ENCODE results near the gene TYR.
"Not testable (repeated sequence)": the region's sequence is repeated elsewhere in the genome, so short reads cannot be mapped to it uniquely, and the experiment has no call there.

TYR gene

GRCh38 chr11:89272540-89273088, 94.9 kb downstream of the TYR start:
- DNase-seq: not testable (repeated sequence)

DNA sequence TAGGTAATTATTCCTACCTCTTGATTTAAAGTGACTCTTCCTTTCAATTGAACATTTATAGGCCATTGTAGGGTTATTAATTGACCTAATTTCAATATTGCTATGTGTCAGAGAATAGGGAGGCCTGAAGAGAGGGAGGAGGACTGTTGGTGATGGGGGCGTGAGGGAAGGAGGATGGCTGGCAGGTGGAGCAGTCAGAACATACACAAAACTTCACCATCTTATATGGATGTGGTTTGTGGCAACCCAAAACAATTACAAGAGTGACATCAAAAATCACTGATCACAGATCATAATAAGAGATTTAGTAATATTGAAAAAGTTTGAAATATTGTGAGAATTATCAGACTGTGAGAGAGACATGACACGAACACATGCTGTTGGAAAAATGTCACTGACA, 95.5 kb downstream of the TYR start:
- not testable (repeated sequence) for DNase-seq

- no peak for DNase-seq
These were observed 98.3 kb downstream of the TYR start for GRCh38 chr11:89275966-89276365.

- no peak for DNase-seq
These were observed 101.5 kb downstream of the TYR start for GRCh38 chr11:89279176-89279575.

GRCh38 chr11:89281032-89281677, 103.5 kb downstream of the TYR start:
- not testable (repeated sequence) for DNase-seq

DNA sequence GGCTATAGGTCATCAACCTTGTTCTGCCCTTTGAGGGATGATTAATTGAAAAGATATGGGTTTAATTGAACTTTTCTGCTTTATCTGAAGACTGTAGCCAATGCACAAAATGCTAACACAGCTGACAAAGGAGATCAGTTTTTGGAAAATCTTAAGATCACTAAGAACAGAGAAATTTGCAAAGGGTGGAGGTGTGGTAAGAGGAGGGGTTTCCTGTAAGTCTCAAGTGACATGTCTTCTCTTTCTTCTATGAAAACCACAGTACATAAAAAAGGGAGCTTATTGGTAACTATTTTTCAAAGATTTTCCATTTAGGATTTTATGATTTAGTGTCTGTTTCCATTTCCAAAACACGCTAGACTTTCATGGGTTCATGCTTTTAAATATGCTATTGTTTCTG, 108.9 kb downstream of the TYR start:
- not testable (repeated sequence) for DNase-seq

- DNase-seq: not testable (repeated sequence)
These were observed 110.3 kb downstream of the TYR start for GRCh38 chr11:89288004-89288403.

DNA sequence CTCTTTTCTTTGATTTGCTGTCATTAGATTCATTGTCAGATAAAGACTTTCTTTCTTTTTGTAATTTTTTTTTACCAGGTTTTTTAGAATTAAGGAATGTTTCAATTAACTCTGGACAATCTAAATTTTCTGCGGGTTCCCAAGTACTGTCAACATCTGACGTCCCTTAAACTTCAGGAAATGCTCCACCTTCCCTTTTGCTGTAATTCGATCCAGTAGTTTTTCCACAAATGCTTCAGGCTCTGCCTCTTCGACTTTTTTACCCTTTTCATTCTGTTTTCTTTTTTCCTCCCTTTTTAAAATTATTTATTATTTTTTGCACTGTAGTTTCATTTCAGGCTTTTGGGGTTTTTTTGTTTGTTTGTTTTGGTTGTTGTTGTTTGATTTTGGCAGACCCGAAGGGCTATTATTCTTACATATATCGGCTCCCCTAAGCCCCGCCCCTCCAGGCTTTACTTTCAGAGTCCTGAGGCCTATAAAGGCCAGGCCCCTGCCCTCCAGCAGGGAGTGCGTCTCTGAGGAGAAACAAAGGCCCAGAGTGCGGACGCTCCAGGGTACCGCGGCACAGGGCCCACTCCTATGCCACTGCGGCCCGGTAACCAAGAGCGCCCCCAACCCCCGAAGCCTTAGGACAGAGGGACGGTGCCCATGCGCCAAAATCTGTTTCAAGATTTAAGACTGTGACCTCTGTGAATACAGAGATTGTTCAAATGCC, 116.4 kb downstream of the TYR start:
- no peak for DNase-seq

- DNase-seq: not testable (repeated sequence)
These were observed 117.3 kb downstream of the TYR start for GRCh38 chr11:89295023-89295422.

DNA sequence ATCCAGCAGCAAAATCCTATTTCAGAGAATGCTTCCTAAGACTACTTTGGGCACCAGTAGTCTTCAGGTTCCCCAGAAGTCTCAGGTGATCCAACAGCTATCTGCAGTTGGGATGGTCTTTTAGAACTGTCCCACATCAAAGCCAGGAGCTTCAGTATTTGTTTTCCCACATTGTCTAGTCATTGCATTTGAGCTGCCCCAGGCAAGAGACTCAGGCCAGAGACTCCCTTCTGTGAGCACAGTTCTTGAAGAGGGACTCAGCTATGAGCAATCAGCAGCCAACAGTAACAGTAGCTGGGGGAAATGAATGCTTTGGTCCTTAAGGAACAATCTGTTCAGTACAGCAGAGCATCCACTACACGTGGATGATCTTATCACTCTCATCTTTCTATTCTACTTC, 125.4 kb downstream of the TYR start:
- not testable (repeated sequence) for DNase-seq

- not testable (repeated sequence) for DNase-seq
These were observed 130.6 kb downstream of the TYR start for GRCh38 chr11:89308272-89308671.

GRCh38 chr11:89309321-89309985, 131.8 kb downstream of the TYR start:
- not testable (repeated sequence) for DNase-seq

DNA sequence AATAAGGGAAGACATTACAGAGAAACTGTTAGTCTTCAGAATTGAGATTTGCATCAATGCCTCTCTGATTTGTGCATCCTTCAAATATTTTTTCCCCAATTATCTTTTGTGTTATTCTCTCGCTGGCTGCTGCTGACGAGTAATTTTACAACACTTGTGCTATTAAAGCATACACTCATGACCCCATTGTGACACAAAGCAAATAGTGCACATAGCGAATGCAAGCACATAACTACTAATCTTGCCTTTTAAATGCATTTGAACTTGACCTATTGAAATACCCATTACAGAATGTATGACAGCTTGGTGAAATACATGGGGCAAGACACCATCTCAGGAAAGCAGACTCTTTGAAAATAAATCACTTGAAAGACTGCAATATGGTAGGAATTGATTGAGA, 132.9 kb downstream of the TYR start:
- not testable (repeated sequence) for DNase-seq

- no peak for DNase-seq
These were observed 143.7 kb downstream of the TYR start for GRCh38 chr11:89321401-89321800.

DNA sequence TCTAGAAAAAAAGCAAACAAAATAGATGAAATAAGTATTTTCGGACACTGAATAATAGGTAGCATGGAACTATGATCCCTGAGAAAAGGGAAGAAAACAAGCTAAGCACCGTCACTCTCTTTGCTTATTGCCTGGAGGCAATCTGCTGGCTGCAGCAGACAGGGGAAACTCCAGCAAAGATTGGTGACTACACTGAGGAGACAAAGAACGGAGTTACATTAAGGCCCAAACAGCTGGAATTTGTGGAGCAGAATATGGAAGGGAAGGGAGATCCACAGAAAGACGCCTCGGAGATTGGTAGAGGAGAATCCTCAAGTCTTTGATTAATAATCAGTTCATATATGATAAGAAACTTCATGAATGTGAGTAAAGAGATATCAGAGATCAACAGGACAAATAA, 150.2 kb downstream of the TYR start:
- no peak for DNase-seq

- DNase-seq: not testable (repeated sequence)
These were observed 154.3 kb downstream of the TYR start for GRCh38 chr11:89331940-89332339.

DNA sequence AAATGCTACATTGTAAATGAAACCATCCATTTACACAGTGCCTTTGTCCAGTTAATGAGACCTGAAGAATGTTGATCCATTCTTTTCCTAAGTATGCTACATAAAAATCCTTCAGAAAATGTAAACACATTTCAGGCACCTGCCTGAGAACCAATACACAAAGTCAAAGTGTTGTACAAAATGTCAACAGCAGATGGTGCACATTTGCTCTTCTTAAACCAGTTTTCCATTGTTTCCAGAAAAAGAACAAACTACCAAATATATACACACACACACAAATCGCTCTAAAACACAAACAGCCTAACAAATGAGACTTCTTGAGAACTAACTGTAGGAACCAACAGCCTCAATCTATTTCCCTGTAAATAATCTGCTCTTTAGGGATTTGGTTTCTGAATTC, 156.0 kb downstream of the TYR start:
- DNase-seq: not testable (repeated sequence)

DNA sequence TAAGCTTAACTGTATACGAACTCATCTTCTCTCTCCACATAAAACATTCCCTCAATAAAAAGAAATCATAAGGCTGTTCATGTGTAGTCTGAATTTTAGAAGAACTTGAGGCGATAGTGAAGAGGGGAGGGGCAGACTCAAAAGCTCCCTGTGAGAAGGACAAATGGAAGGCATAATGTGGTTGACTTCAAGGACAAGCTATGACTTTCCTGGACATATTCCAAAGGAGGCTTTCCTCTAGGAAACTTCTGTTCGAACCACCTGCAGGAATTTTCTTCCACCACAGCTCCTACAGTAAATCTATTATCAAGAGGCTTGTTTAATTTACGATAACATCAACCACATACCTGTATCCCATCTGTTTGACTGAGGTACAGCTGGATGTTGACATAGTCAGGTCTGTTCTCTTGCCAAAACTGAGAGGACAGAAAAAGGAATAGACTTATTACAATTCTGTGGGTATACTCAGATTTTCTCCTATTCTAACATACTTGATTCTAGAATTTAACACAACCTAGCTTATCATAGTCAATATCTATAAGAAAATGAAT, 159.5 kb downstream of the TYR start:
- not testable (repeated sequence) for DNase-seq

- DNase-seq: not testable (repeated sequence)
These were observed 160.4 kb downstream of the TYR start for GRCh38 chr11:89338073-89338472.

GRCh38 chr11:89340450-89340849, 162.8 kb downstream of the TYR start:
- DNase-seq: not testable (repeated sequence)

DNA sequence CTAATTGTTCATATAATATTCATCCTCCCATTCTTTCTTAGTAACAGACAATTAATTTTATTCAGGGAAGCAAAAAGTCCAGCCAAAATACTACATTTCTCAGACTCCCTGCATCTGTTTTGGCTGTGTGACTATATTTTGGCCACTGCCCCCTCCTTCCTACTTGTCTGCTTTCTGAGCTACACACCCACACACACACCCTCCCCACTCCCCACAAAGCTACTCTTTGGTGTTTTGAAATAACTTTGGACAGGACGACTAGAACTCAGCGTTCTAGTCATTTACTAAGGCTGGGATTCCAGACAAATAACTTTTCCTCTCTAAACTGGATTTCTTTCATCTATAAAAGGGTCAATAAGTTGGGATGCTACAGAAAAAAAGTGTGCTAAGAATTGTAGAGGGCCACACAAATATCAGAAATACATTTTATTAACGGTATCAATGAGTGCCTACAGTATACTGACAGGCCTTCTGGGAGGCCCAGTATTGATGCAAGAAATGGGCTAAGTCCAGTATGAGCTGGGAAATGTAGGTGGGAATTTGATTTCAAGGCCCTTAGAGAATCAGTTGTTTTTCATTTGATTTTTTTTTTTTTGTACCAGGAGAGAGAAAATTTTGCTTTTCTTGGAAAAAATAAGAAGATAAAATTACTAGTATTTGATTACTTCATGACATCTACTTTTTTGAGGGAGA, 165.4 kb downstream of the TYR start:
- not testable (repeated sequence) for DNase-seq

Measured in suppressor macrophage treated with lipopolysaccharide for 4 hours (primary cell).